HL-60 (cell line): ENCODE measurements around the gene GNG4.

Source experiments
- CTCF ChIP-seq: IDR thresholded peaks from one replicate; pipeline ENCODE4 v1.5.1; 2011; ENCODE audit warnings: low read length, control low read depth, inconsistent platforms; ENCODE audit not compliant: insufficient read depth
- GABPA ChIP-seq: IDR thresholded peaks from 2 replicates; pipeline ENCODE4 v1.6.1; 2012; ENCODE audit warnings: low read depth
- POLR2AphosphoS5 ChIP-seq: IDR thresholded peaks from 2 replicates; pipeline ENCODE4 v1.6.1; 2012; ENCODE audit warnings: low read depth

- no peak for TF ChIP-seq POLR2AphosphoS5
- TF ChIP-seq CTCF: no peak
- no peak for TF ChIP-seq GABPA
These were observed 83.5 kb downstream of the GNG4 start for GRCh38 chr1:235566084-235566483.
